Small intestine (tissue), 7 donors: ENCODE data around the gene NFIB. TPM values are rescaled to one million over a fixed set of nuclear protein-coding genes. Genes with fewer than 3 reads are reported as not detected.
A peak's percentile ranks its signal among the peaks of the same experiment; 100 is the strongest.

Experiments used
- DNase-seq, 2 donors: peaks; one replicate each; pipeline versions ENCODE4 v3.0.0 to v3.0.0-alpha.2; 2013
- FAIRE-seq: peaks from 2 replicates; lab custom pipeline; 2012; peaks lifted over from hg19 to GRCh38; lab: Jason Lieb, UNC
- H3K27ac ChIP-seq, 3 donors: one replicate each; pipeline ENCODE4 v1.5.1; 2013; ENCODE audit warnings: low read length in 2 of 3, mild to moderate bottlenecking in 2 of 3, control low read depth in 1 of 3, inconsistent platforms in 1 of 3, low read depth in 1 of 3, moderate library complexity in 1 of 3
- H3K27me3 ChIP-seq, 3 donors: one replicate each; pipeline ENCODE4 v1.6.1; 2013; ENCODE audit warnings: low read length in 3 of 3, inconsistent platforms in 1 of 3; ENCODE audit not compliant: control insufficient read depth in 3 of 3, insufficient read depth in 3 of 3
- H3K36me3 ChIP-seq, 3 donors: one replicate each; pipeline ENCODE4 v1.6.1; 2013; ENCODE audit warnings: low read length in 3 of 3, inconsistent platforms in 1 of 3, low read depth in 1 of 3, mild to moderate bottlenecking in 1 of 3, moderate library complexity in 1 of 3; ENCODE audit not compliant: control insufficient read depth in 3 of 3, insufficient read depth in 2 of 3
- H3K4me1 ChIP-seq, 3 donors: one replicate each; pipeline ENCODE4 v1.6.1; 2013; ENCODE audit warnings: low read length in 2 of 3, inconsistent platforms in 1 of 3, low read depth in 1 of 3, mild to moderate bottlenecking in 1 of 3, moderate library complexity in 1 of 3; ENCODE audit not compliant: control insufficient read depth in 3 of 3, insufficient read depth in 2 of 3
- H3K4me3 ChIP-seq, 3 donors: one replicate each; pipeline ENCODE4 v1.5.1; 2013; ENCODE audit warnings: low read length in 3 of 3, control low read depth in 1 of 3, inconsistent platforms in 1 of 3, low read depth in 1 of 3, mild to moderate bottlenecking in 1 of 3, moderate library complexity in 1 of 3
- H3K9me3 ChIP-seq, 2 donors: one replicate each; pipeline ENCODE4 v1.6.1; 2013; ENCODE audit warnings: low read depth in 1 of 2, low read length in 1 of 2; ENCODE audit not compliant: control insufficient read depth in 2 of 2, insufficient read depth in 1 of 2
- WGBS, 3 donors: extraction: QIAGEN DNeasy Blood & Tissue Kit; methylation state at CpG; one replicate each; pipeline ENCODE4 v1.1.7; 2013; 5-methylcytosine and 5-hydroxymethylcytosine counted together
- polyA plus RNA-seq, 4 donors: library from polyadenylated mRNA; stranded (reverse) in 3 of 4; unstranded in 1 of 4; fragments of 200-250 nt in 3 of 4; fragments of 120-200 nt in 1 of 4; gene quantifications; one replicate each; pipeline versions ENCODE4 v1.2.1 to v1.2.3, GENCODE V29; 2013
- donor health status: healthy with polysubstance abuse.
- donor health status: control.
- donor health status: control.
- donor health status: Bipolar disorder and iron deficiency.
- donor health status: healthy.

Gene NFIB
- polyA plus RNA-seq, 4 donors, result 5.1 to 15.9 (median 9.5) TPM

DNA sequence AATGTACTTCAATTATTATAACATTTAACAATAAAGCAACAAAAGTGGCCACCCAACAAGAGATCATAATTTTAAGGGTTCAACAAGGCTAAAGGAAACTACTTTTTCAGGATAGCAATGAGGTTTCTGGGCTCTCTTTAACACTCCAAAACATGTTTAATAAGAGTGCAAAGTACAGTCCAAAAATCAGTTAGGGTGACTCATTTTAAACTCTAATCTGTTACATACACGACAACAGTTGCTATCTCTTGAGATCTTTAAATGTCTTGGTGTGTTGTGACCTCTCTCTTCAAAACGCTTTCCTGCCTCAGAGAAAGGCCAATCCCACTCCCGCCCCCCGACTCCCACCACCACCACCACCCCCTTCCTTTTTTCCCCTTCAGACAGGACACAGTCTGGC, 11.5 kb downstream of the NFIB start:
- 7 to 25% (median 10%) methylated on average over 4 of the region's 4 CpGs for WGBS, 3 donors
- Histone ChIP-seq H3K36me3 (peaks cover 0 to 8% (median 5%) of the 10 kb centered on the region in 3 donors), H3K9me3 (no peaks in the 10 kb centered on the region), H3K27me3 (no peaks in the 10 kb centered on the region), H3K4me1 (peaks cover 7 to 17% (median 8%) of the 10 kb centered on the region in 3 donors), H3K27ac (peak overlapping the region in 1 of 3 donors; percentile 14), H3K4me3 (no peak overlapping the region)
- FAIRE-seq (no peak), DNase-seq (peak in 1 of 2 donors; percentile 87)

DNA sequence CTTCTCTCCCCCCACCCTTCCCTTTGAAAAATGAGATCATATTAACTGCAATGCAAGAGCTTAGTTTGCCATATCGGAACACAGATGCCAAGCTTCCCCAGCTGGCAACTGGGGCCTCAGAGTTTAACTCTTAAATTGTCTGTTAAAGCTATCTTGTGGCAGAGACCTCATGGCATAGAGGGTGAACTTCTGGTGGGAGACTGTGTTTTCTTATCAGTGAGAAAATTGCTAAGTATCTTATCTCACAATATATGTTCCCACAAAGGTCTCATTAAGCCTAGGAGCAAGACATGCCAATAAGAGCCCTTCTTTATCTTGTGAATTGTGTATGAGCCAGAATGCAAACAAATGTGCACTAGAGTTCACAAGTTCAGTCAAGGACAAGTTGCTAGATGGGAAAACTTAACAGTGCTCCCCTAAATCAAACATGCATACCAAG, 12.3 kb downstream of the NFIB start:
- peaks cover 9 to 17% (median 10%) of the 10 kb centered on the region in 3 donors for H3K4me1 ChIP-seq
- H3K27me3 ChIP-seq, result no peaks in the 10 kb centered on the region
- H3K9me3 ChIP-seq, result no peaks in the 10 kb centered on the region
- no peak for FAIRE-seq
- peaks cover 0 to 5% (median 3%) of the 10 kb centered on the region in 3 donors for H3K36me3 ChIP-seq
- H3K4me3 ChIP-seq, result no peak overlapping the region
- no peak for DNase-seq
- H3K27ac ChIP-seq, result peak overlapping the region in 1 of 3 donors; percentile 17
- WGBS, 3 donors, result 8 to 31% (median 22%) methylated on average over 1 of the region's 1 CpG

DNA sequence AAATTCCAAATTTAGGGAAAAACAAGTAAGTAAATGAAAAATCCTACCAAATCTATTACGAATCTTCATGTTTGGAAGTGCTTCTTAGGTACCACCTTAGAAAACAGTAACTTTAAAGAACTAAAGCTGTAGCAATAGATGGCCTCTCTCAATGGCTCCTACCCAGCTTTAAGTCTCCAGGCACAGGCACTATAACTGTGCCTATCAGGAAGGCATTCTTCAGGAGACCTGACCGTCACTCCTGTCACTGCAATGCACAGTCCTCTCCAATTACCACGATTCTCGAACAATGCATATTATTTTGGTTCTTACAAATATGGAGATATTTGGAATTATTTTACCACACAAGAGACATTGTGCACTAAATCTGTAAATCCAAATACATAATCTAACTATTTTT, 12.9 kb downstream of the NFIB start:
- peaks cover 0 to 5% (median 3%) of the 10 kb centered on the region in 3 donors for H3K36me3 ChIP-seq
- FAIRE-seq (no peak), DNase-seq (no peak)
- no peaks in the 10 kb centered on the region for H3K9me3 ChIP-seq
- peak overlapping the region in 1 of 3 donors; percentile 39 for H3K27ac ChIP-seq
- H3K4me1 ChIP-seq, result peaks cover 9 to 17% (median 10%) of the 10 kb centered on the region in 3 donors
- H3K4me3 ChIP-seq, result no peak overlapping the region
- 22 to 60% (median 42%) methylated on average over 4 of the region's 4 CpGs for WGBS, 3 donors
- no peaks in the 10 kb centered on the region for H3K27me3 ChIP-seq

DNA sequence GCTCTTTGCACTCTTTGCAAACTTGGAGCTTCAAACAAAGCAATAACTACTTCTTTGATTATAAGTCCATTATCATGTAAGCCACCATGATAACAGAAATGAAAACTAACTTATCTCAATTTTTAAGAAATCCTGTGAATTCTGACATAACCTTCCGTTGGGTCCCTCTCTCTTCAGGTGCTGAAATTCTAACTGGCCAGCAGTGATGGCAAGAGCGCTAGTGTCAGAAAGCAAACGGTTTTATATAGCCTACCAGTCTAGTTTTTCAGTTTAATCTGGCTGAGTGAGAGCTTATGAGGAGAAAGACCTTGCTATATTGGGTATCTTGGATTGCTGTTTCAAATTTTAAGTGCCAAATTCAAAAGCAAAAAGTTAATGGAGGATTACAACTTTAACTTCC, 13.4 kb downstream of the NFIB start:
- Histone ChIP-seq H3K9me3 (no peaks in the 10 kb centered on the region), H3K36me3 (peaks cover 0 to 5% (median 3%) of the 10 kb centered on the region in 3 donors), H3K4me3 (no peak overlapping the region), H3K27ac (peak overlapping the region in 2 of 3 donors; percentile 57 to 70), H3K27me3 (no peaks in the 10 kb centered on the region), H3K4me1 (peaks cover 9 to 17% (median 10%) of the 10 kb centered on the region in 3 donors)
- FAIRE-seq, result no peak
- no peak for DNase-seq
- 14 to 63% (median 34%) methylated on average over 3 of the region's 3 CpGs for WGBS, 3 donors

DNA sequence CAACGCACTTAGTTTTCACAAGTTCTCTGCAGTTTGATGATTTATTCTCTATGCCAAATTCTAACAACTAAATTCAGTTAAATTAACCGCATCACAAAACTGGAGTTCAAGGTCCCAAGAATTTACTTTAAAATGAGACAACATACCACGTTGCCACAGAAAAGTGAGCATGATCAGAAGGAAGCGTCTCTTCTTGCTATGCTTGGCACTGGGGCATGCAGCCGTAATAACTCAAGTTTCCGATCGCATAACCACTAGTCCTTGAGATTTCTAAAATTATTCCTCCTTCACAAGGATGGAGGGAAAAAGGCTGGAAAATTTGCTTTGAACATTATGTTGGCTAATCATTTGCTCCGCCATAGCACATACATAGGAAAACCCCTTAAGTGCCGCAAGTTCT, 13.9 kb downstream of the NFIB start:
- FAIRE-seq (no peak), DNase-seq (no peak)
- no peaks in the 10 kb centered on the region for H3K27me3 ChIP-seq
- H3K4me1 ChIP-seq, result peaks cover 9 to 17% (median 13%) of the 10 kb centered on the region in 3 donors
- H3K4me3 ChIP-seq, result peak overlapping the region in 1 of 3 donors; percentile 25
- H3K9me3 ChIP-seq, result no peaks in the 10 kb centered on the region
- peak overlapping the region in 2 of 3 donors; percentile 1 to 59 for H3K27ac ChIP-seq
- H3K36me3 ChIP-seq, result peaks cover 0 to 4% (median 3%) of the 10 kb centered on the region in 3 donors
- 26 to 51% (median 37%) methylated on average over 9 of the region's 9 CpGs for WGBS, 3 donors

DNA sequence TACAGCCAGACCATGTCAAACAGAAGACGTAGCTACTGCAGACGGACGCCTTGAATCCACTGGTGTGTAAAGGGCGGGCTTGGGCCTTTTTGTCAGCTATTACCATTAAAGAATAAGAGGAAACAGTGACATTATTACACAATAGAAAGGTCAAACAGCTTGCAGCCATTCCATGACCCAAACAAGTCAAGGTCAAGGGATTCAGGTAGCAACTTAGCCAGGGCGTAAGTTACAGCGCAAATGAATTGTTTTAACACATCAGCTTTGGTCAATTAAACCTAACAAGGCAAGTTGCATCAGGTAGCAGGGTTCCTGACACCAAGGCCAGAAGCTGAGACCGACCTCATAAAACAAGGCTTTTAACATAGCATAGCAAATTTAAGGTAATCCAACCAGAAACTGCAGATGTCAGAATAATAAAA, 15.3 kb downstream of the NFIB start:
- peak overlapping the region in 2 of 3 donors; percentile 0 to 24 for H3K27ac ChIP-seq
- no peak for FAIRE-seq
- no peak overlapping the region for H3K4me3 ChIP-seq

DNA sequence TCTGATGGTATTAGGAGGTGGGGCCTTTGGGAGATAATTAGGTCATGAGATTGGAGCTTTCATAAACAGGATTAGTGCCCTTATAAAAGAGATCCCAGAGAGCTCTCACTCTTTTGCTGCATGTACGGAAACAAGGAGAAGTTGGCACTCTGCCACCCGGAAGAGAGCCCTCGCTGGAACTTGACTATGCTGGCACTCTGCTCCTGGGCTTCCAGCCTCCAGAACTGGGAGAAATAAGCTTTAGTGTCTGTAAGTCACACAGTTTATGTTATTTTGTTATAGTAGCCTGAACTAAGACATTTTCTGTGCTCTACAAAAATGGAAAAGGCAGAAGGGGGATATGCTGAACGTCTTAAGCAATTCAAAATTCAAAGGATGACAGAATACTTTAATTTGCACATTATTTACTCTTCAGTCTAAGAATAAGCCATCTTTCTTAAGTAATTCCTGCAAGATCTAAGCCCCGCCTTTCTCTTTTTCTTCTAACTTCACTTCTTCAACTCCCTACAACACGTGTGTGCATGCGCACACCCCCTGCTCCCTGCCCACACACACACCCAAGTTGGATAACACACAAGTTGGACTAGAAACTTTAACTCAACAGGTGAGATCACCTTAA, 17.3 kb downstream of the NFIB start:
- H3K4me1 ChIP-seq, result peaks cover 6 to 14% (median 7%) of the 10 kb centered on the region in 3 donors
- peak overlapping the region in 2 of 3 donors; percentile 39 to 60 for H3K27ac ChIP-seq
- DNase-seq, result peak in 1 of 2 donors; percentile 91
- H3K4me3 ChIP-seq, result no peak overlapping the region
- no peaks in the 10 kb centered on the region for H3K9me3 ChIP-seq
- no peaks in the 10 kb centered on the region for H3K36me3 ChIP-seq
- no peaks in the 10 kb centered on the region for H3K27me3 ChIP-seq
- 34 to 53% (median 43%) methylated on average over 7 of the region's 7 CpGs for WGBS, 3 donors
- no peak for FAIRE-seq

More for the DNA sequence above, 15.3 kb downstream of the NFIB start:
- 18 to 33% (median 31%) methylated on average over 7 of the region's 7 CpGs for WGBS, 3 donors
- Histone ChIP-seq H3K36me3 (peaks cover 0 to 2% (median 2%) of the 10 kb centered on the region in 3 donors), H3K9me3 (no peaks in the 10 kb centered on the region), H3K27me3 (no peaks in the 10 kb centered on the region), H3K4me1 (peaks cover 8 to 17% (median 13%) of the 10 kb centered on the region in 3 donors)
- no peak for DNase-seq

DNA sequence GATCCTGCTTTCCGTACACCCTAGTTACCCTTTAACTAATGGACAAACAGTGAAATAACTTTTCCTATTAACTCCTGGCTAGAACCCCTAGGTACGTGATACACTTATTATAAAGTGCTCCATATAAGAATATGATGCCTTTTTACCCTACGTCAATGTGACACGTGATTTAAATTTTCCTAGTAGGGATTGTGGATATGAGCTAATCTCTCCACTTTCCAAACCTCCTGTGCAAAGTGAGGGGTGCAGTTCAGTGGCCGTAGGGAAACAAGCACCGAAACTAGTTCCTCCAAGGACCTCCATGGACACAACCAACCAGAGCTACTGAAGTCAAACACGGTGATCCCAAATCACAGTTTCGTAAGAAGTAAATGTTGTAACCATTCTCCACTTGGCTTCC, 19.3 kb downstream of the NFIB start:
- no peaks in the 10 kb centered on the region for H3K9me3 ChIP-seq
- H3K4me1 ChIP-seq, result peaks cover 4 to 6% (median 5%) of the 10 kb centered on the region in 3 donors
- FAIRE-seq, result no peak
- H3K36me3 ChIP-seq, result no peaks in the 10 kb centered on the region
- peak overlapping the region in 2 of 3 donors; percentile 52 to 67 for H3K27ac ChIP-seq
- DNase-seq, result no peak
- no peak overlapping the region for H3K4me3 ChIP-seq
- no peaks in the 10 kb centered on the region for H3K27me3 ChIP-seq
- 19 to 60% (median 41%) methylated on average over 8 of the region's 8 CpGs for WGBS, 3 donors
